LNCaP clone FGC (cell line): ENCODE results near the gene ANKRD53.
A peak's percentile ranks its signal among the peaks of the same experiment; 100 is the strongest.

Source experiments
- DNase-seq: peaks from one replicate; pipeline ENCODE4 v3.0.0-alpha.2; 2011; ENCODE audit warnings: low read depth
- H3K4me3 ChIP-seq: 2 replicates; pipeline ENCODE4 v1.5.1; 2011; ENCODE audit warnings: mild to moderate bottlenecking, low read depth, low read length, control low read depth
- CTCF ChIP-seq: IDR thresholded peaks from 2 replicates; pipeline ENCODE4 v1.5.1; 2012; ENCODE audit warnings: mild to moderate bottlenecking; ENCODE audit not compliant: control insufficient read depth, insufficient read depth; ENCODE audit errors: extremely low read depth

ANKRD53 gene

GRCh38 chr2:70946832-70947442 lies 31.5 kb upstream of the ANKRD53 start:
- DNase-seq, result no peak
- TF ChIP-seq CTCF, result peak; percentile 68
- no peak overlapping the region for H3K4me3 ChIP-seq

GRCh38 chr2:70947556-70948184 lies 30.8 kb upstream of the ANKRD53 start:
- DNase-seq, result no peak
- H3K4me3 ChIP-seq, result no peak overlapping the region
- no peak for TF ChIP-seq CTCF

- H3K4me3 ChIP-seq, result peak overlapping the region; percentile 27
- TF ChIP-seq CTCF, result peak; percentile 61
- no peak for DNase-seq
These were observed 30.0 kb upstream of the ANKRD53 start for GRCh38 chr2:70948337-70949003.

- H3K4me3 ChIP-seq, result no peak overlapping the region
- TF ChIP-seq CTCF, result no peak
- DNase-seq, result no peak
These were observed 29.3 kb upstream of the ANKRD53 start for GRCh38 chr2:70949086-70949485.

- DNase-seq, result no peak
These were observed 23.5 kb upstream of the ANKRD53 start for GRCh38 chr2:70954886-70955285.

DNA sequence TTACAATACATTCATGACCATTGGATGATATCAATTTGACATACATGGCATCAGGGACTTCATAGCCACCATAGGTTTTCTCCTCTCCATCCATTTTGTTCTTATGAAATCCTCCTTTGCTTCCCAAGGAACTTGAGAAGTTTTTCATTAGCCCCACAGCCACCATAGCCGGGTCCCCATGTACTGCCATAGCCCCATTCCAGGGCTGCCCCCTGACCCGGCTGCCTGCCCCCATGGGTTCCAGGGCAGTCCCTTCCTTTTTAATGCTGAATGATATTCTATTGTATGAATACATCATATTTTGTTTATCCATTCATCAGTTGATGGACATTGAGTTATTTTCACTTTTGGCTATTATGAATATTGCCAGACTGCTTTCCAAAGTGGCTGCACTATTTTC lies 22.3 kb upstream of the ANKRD53 start:
- no peak for TF ChIP-seq CTCF
- DNase-seq, result no peak
- no peak overlapping the region for H3K4me3 ChIP-seq

More at GRCh38 chr2:70954886-70955285, 23.5 kb upstream of the ANKRD53 start:
- TF ChIP-seq CTCF, result no peak
- H3K4me3 ChIP-seq, result no peak overlapping the region
